NCI-H1436 (cell line): ENCODE data around the gene NLGN3.
A peak's percentile ranks its signal among the peaks of the same experiment; 100 is the strongest.
"Not testable (repeated sequence)": the region's sequence is repeated elsewhere in the genome, so short reads cannot be mapped to it uniquely, and the experiment has no call there.

Experiments
- DNase-seq: peaks from one replicate; lab custom pipeline; 2025; lab: John Stamatoyannopoulos, UW

Gene NLGN3

GRCh38 chrX:71170660-71171059 is 26.0 kb downstream of the NLGN3 start:
- DNase-seq: no peak

GRCh38 chrX:71171110-71171801 is 26.6 kb downstream of the NLGN3 start:
- DNase-seq: no peak

GRCh38 chrX:71173440-71173839 is 28.8 kb downstream of the NLGN3 start:
- DNase-seq: no peak

GRCh38 chrX:71174795-71175194 is 30.2 kb downstream of the NLGN3 start:
- DNase-seq: no peak

- no peak for DNase-seq
Measured at GRCh38 chrX:71175531-71175930, 30.9 kb downstream of the NLGN3 start.

GRCh38 chrX:71177327-71177726 is 32.7 kb downstream of the NLGN3 start:
- no peak for DNase-seq

- peak; percentile 68 for DNase-seq
Measured at GRCh38 chrX:71178908-71179307, 34.3 kb downstream of the NLGN3 start.

GRCh38 chrX:71180579-71181265 is 36.1 kb downstream of the NLGN3 start:
- DNase-seq: not testable (repeated sequence)

GRCh38 chrX:71181558-71181909 is 36.9 kb downstream of the NLGN3 start:
- DNase-seq: peak; percentile 53

- peak; percentile 98 for DNase-seq
Measured at GRCh38 chrX:71181910-71182799, 37.5 kb downstream of the NLGN3 start.

- no peak for DNase-seq
Measured at GRCh38 chrX:71182871-71183270, 38.2 kb downstream of the NLGN3 start.

GRCh38 chrX:71183341-71183740 is 38.7 kb downstream of the NLGN3 start:
- DNase-seq: no peak

- DNase-seq: no peak
Measured at GRCh38 chrX:71184092-71184491, 39.5 kb downstream of the NLGN3 start.

GRCh38 chrX:71184803-71185495 is 40.3 kb downstream of the NLGN3 start:
- no peak for DNase-seq

GRCh38 chrX:71191248-71191647 is 46.6 kb downstream of the NLGN3 start:
- DNase-seq: no peak

- no peak for DNase-seq
Measured at GRCh38 chrX:71195964-71196649, 51.5 kb downstream of the NLGN3 start.

GRCh38 chrX:71198066-71198465 is 53.4 kb downstream of the NLGN3 start:
- DNase-seq: no peak

GRCh38 chrX:71199252-71200008 is 54.8 kb downstream of the NLGN3 start:
- DNase-seq: no peak

- DNase-seq: no peak
Measured at GRCh38 chrX:71210816-71211215, 66.2 kb downstream of the NLGN3 start.

- DNase-seq: no peak
Measured at GRCh38 chrX:71212536-71212935, 67.9 kb downstream of the NLGN3 start.

- DNase-seq: no peak
Measured at GRCh38 chrX:71214152-71214551, 69.5 kb downstream of the NLGN3 start.
